SK-N-SH (cell line): Measurements from ENCODE around the gene CASP8.

ENCODE experiments used
- EP300 ChIP-seq, 2 experiments: IDR thresholded peaks; 2 replicates each; pipeline versions ENCODE4 v1.4.0 to v1.6.1; 2012; ENCODE audit warnings: borderline replicate concordance in 1 of 2, low read depth in 1 of 2, low read length in 1 of 2
- MAX ChIP-seq: IDR thresholded peaks from 2 replicates; pipeline ENCODE4 v1.4.0; 2012; ENCODE audit warnings: low read depth
- POLR2AphosphoS5 ChIP-seq: IDR thresholded peaks from 2 replicates; pipeline ENCODE4 v1.6.1; 2012; ENCODE audit warnings: low read depth, low read length
- TF ChIP-seq, protein P1 (sequence below): IDR thresholded peaks from 2 replicates; pipeline ENCODE4 v1.6.1; 2012; ENCODE audit warnings: mild to moderate bottlenecking, low read depth, low read length, moderate library complexity

DNA sequence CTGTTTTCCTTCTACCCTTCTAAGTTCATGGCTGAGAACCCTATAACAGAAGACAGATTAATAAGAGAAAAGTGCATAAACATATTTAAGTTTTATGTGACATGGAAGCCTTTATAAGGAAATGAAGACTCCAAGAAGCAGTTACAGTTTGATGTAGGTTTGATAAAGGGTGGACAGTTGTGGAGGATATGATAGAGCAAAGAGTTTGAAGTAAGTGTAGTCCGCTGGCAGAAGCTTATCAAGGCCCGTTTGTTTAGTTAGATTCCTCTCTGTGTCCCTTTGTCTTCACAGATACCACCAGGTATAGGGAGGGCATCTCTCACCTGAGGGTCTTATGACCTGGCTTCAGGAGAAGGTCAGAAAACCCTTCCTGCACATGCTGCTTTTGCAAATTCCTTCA is 10.4 kb upstream of the CASP8 start:
- TF ChIP-seq, protein P1, sequence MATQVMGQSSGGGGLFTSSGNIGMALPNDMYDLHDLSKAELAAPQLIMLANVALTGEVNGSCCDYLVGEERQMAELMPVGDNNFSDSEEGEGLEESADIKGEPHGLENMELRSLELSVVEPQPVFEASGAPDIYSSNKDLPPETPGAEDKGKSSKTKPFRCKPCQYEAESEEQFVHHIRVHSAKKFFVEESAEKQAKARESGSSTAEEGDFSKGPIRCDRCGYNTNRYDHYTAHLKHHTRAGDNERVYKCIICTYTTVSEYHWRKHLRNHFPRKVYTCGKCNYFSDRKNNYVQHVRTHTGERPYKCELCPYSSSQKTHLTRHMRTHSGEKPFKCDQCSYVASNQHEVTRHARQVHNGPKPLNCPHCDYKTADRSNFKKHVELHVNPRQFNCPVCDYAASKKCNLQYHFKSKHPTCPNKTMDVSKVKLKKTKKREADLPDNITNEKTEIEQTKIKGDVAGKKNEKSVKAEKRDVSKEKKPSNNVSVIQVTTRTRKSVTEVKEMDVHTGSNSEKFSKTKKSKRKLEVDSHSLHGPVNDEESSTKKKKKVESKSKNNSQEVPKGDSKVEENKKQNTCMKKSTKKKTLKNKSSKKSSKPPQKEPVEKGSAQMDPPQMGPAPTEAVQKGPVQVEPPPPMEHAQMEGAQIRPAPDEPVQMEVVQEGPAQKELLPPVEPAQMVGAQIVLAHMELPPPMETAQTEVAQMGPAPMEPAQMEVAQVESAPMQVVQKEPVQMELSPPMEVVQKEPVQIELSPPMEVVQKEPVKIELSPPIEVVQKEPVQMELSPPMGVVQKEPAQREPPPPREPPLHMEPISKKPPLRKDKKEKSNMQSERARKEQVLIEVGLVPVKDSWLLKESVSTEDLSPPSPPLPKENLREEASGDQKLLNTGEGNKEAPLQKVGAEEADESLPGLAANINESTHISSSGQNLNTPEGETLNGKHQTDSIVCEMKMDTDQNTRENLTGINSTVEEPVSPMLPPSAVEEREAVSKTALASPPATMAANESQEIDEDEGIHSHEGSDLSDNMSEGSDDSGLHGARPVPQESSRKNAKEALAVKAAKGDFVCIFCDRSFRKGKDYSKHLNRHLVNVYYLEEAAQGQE = no peak
- TF ChIP-seq POLR2AphosphoS5 (no peak), EP300 (IDR thresholded peaks at IDR 0.05; ENCODE audit: borderline replicate concordance in 1 of 2, low read depth in 1 of 2, low read length in 1 of 2) (no peak), MAX (no peak)
